Endothelial cell of umbilical vein (primary cell): ENCODE measurements around the gene SPINK5. TPM values are rescaled to one million over a fixed set of nuclear protein-coding genes. Genes with fewer than 3 reads are reported as not detected.

Experiments used
- BruUV-seq: library from RNA; stranded (reverse); fragments of 400-500 nt; replicated peaks from 2 replicates; lab custom pipeline; 2021; lab: Mats Ljungman, UMichigan
- CTCF ChIA-PET: fragments of 300-600, 350-600 bp; sonication (Branson Sonifier 250); formaldehyde crosslinking; loops from one replicate; lab custom pipeline; 2021; ENCODE audit warnings: antibody characterized with exemption, inconsistent platforms; lab: Charles Lee
- POLR2A ChIA-PET: fragments of 300-600, 350-600 bp; sonication (Branson Sonifier 250); formaldehyde crosslinking; loops from one replicate; lab custom pipeline; 2021; ENCODE audit warnings: antibody characterized with exemption, inconsistent platforms; lab: Charles Lee
- DNase-seq: peaks from one replicate; pipeline ENCODE4 v3.0.0-alpha.2; 2011; ENCODE audit warnings: low read depth, low spot score
- FAIRE-seq: peaks from 2 replicates; lab custom pipeline; 2011; peaks lifted over from hg19 to GRCh38; lab: Jason Lieb, UNC
- H2AFZ ChIP-seq: 2 replicates; pipeline ENCODE4 v1.6.0; 2012; ENCODE audit warnings: low read depth, low read length, control low read depth, inconsistent platforms
- H3K27ac ChIP-seq: 2 replicates; pipeline ENCODE4 v1.5.1; 2011; ENCODE audit warnings: low read depth, mild to moderate bottlenecking, control low read depth, low read length, moderate library complexity; ENCODE audit not compliant: insufficient read depth
- H3K27me3 ChIP-seq, 2 experiments: 2 replicates each; pipeline versions ENCODE4 v1.6.0 to v1.6.1; 2011; ENCODE audit warnings: low read length in 2 of 2, mixed read lengths in 1 of 2; ENCODE audit not compliant: control insufficient read depth in 2 of 2, insufficient read depth in 2 of 2
- H3K36me3 ChIP-seq, 2 experiments: 2 replicates in 1 of 2; 3 replicates in 1 of 2; pipeline ENCODE4 v1.5.1; 2011; ENCODE audit warnings: low read length in 2 of 2, mild to moderate bottlenecking in 1 of 2, moderate library complexity in 1 of 2; ENCODE audit not compliant: control insufficient read depth in 2 of 2, insufficient read depth in 2 of 2; ENCODE audit errors: extremely low read depth in 1 of 2
- H3K4me1 ChIP-seq: 3 replicates; pipeline ENCODE4 v1.5.1; 2011; ENCODE audit warnings: mild to moderate bottlenecking, low read length; ENCODE audit not compliant: control insufficient read depth, insufficient read depth; ENCODE audit errors: extremely low read depth
- H3K4me2 ChIP-seq: 2 replicates; pipeline ENCODE4 v1.6.1; 2011; ENCODE audit warnings: low read length, control low read depth, mixed read lengths; ENCODE audit not compliant: insufficient read depth
- H3K4me3 ChIP-seq, 3 experiments: fragments of 200-600 bp in 1 of 3; sonication (generic), shearing (Covaris generic) in 1 of 3; replicated peaks in 1 of 3; 2 replicates each; pipeline ENCODE4 v1.5.1; 2011 to 2016; ENCODE audit warnings: control low read depth in 3 of 3, low read length in 3 of 3, mild to moderate bottlenecking in 2 of 3, inconsistent platforms in 1 of 3, low read depth in 1 of 3, moderate library complexity in 1 of 3; ENCODE audit not compliant: insufficient read depth in 1 of 3
- H3K79me2 ChIP-seq: 2 replicates; pipeline ENCODE4 v1.6.0; 2012; ENCODE audit warnings: low read length, inconsistent platforms; ENCODE audit not compliant: control insufficient read depth, insufficient read depth
- H3K9ac ChIP-seq: replicated peaks from 2 replicates; pipeline ENCODE3; 2011; ENCODE audit warnings: low read length, control low read depth; ENCODE audit not compliant: insufficient read depth; ENCODE audit errors: extremely low read depth
- H3K9me1 ChIP-seq: replicated peaks from 3 replicates; pipeline ENCODE4 v1.6.0; 2011; ENCODE audit warnings: mild to moderate bottlenecking, low read length; ENCODE audit not compliant: control insufficient read depth, insufficient read depth; ENCODE audit errors: extremely low read depth
- H3K9me3 ChIP-seq: replicated peaks from 2 replicates; pipeline ENCODE4 v1.5.1; 2012; ENCODE audit warnings: low read length, inconsistent platforms; ENCODE audit not compliant: control insufficient read depth, insufficient read depth
- H4K20me1 ChIP-seq: replicated peaks from 2 replicates; pipeline ENCODE3; 2011; ENCODE audit warnings: mild to moderate bottlenecking, low read length; ENCODE audit not compliant: control insufficient read depth, insufficient read depth; ENCODE audit errors: extremely low read depth
- EZH2 ChIP-seq: IDR thresholded peaks from 2 replicates; pipeline ENCODE4 v1.6.1; 2012; ENCODE audit warnings: borderline replicate concordance, low read depth, mild to moderate bottlenecking, moderate library complexity, low read length, inconsistent platforms; ENCODE audit not compliant: severe bottlenecking
- FOS ChIP-seq: IDR thresholded peaks from 2 replicates; pipeline ENCODE4 v1.6.1; 2011; ENCODE audit warnings: mild to moderate bottlenecking, low read length, moderate library complexity, borderline replicate concordance; ENCODE audit not compliant: insufficient read depth
- GATA2 ChIP-seq: IDR thresholded peaks from 2 replicates; pipeline ENCODE4 v1.7.0; 2011; ENCODE audit warnings: low read depth, mild to moderate bottlenecking, moderate library complexity, mixed read lengths, low read length; ENCODE audit not compliant: insufficient read length, insufficient read depth
- JUN ChIP-seq: IDR thresholded peaks from 2 replicates; pipeline ENCODE4 v1.6.1; 2011; ENCODE audit warnings: borderline replicate concordance, low read depth; ENCODE audit not compliant: insufficient read length, insufficient read depth
- MAX ChIP-seq: IDR thresholded peaks from 2 replicates; pipeline ENCODE4 v1.6.1; 2011; ENCODE audit not compliant: insufficient read depth, insufficient read length
- MYC ChIP-seq: IDR thresholded peaks from one replicate; pipeline ENCODE4 v1.6.1; 2011; ENCODE audit warnings: mild to moderate bottlenecking, low read depth, low read length
- POLR2A ChIP-seq: IDR thresholded peaks from 2 replicates; pipeline ENCODE4 v1.6.1; 2012; ENCODE audit warnings: low read depth, mild to moderate bottlenecking, control low read depth, low read length
- POLR2AphosphoS5 ChIP-seq: IDR thresholded peaks from 2 replicates; pipeline ENCODE4 v1.6.1; 2012; ENCODE audit warnings: low read depth, mild to moderate bottlenecking, control low read depth, low read length, moderate library complexity; ENCODE audit not compliant: insufficient read depth
- dilution Hi-C: fragments of 300-500 bp; cut with MboI; formaldehyde crosslinking; loops from one replicate; pipeline ENCODE4 v1.15.0; 2019; ENCODE audit warnings: low sequenced_read_pairs; ENCODE audit not compliant: extremely low pct_ligation_motif_present
- intact Hi-C: fragments of 100-400 bp; cut with micrococcal nuclease; formaldehyde crosslinking; loops from one replicate; pipeline ENCODE4 v1.10.0; 2022
- polyA plus RNA-seq, 4 experiments: library from polyadenylated mRNA; depleted of rRNA in 3 of 4; stranded (reverse) in 3 of 4; unstranded in 1 of 4; fragments of >200 nt; gene quantifications; 2 replicates each; pipeline versions ENCODE4 v1.2.1 to v1.2.3, GENCODE V29; 2011 to 2012; ENCODE audit warnings: missing spikeins in 1 of 4
- total RNA-seq: library from RNA; stranded (reverse); gene quantifications from 2 replicates; pipeline ENCODE4 v1.2.3, GENCODE V29; 2021
- TF ChIP-seq, protein P1 (sequence below), 2 donors: IDR thresholded peaks; 1 replicate in 1 of 2; 2 replicates in 1 of 2; pipeline ENCODE4 v1.5.1; 2011; ENCODE audit warnings: low read length in 2 of 2, mild to moderate bottlenecking in 2 of 2, moderate library complexity in 2 of 2, control low read depth in 1 of 2, inconsistent platforms in 1 of 2, low read depth in 1 of 2; ENCODE audit not compliant: insufficient read depth in 1 of 2; ENCODE audit errors: extremely low read depth in 1 of 2

SPINK5 gene
- total and polyA plus RNA-seq, 2 donors (not counting 3 experiments of a cell fraction or from before 2014, with no cell fraction given): 0.12 to 0.91 TPM

- no TSS peak for BruUV-seq
- Histone ChIP-seq H4K20me1 (no peaks in the 10 kb centered on the region), H3K27ac (no peak overlapping the region), H3K9me3 (no peaks in the 10 kb centered on the region), H3K9ac (no peak overlapping the region), H3K4me3 (no peak overlapping the region), H3K9me1 (no peaks in the 10 kb centered on the region), H3K36me3 (no peaks in the 10 kb centered on the region), H3K4me2 (no peak overlapping the region), H3K27me3 (no peaks in the 10 kb centered on the region), H3K79me2 (no peaks in the 10 kb centered on the region), H2AFZ (no peak overlapping the region), H3K4me1 (peaks cover 30% of the 10 kb centered on the region)
- dilution Hi-C loops: no loop called here
- DNase-seq (no peak), FAIRE-seq (no peak)
- intact Hi-C loops: no loop called here
- TF ChIP-seq MYC: no peak
- TF ChIP-seq, protein P1, sequence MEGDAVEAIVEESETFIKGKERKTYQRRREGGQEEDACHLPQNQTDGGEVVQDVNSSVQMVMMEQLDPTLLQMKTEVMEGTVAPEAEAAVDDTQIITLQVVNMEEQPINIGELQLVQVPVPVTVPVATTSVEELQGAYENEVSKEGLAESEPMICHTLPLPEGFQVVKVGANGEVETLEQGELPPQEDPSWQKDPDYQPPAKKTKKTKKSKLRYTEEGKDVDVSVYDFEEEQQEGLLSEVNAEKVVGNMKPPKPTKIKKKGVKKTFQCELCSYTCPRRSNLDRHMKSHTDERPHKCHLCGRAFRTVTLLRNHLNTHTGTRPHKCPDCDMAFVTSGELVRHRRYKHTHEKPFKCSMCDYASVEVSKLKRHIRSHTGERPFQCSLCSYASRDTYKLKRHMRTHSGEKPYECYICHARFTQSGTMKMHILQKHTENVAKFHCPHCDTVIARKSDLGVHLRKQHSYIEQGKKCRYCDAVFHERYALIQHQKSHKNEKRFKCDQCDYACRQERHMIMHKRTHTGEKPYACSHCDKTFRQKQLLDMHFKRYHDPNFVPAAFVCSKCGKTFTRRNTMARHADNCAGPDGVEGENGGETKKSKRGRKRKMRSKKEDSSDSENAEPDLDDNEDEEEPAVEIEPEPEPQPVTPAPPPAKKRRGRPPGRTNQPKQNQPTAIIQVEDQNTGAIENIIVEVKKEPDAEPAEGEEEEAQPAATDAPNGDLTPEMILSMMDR (IDR thresholded peaks at IDR 0.05; ENCODE audit: extremely low read depth in 1 of 2, insufficient read depth in 1 of 2, low read depth in 1 of 2, low read length in 2 of 2): no peak
- TF ChIP-seq MAX: no peak
- no peak for TF ChIP-seq GATA2
- no peak for TF ChIP-seq POLR2AphosphoS5
- ChIA-PET CTCF (no interaction called here), POLR2A (no interaction called here)
Observed at GRCh38 chr5:148094336-148094735, 30.6 kb downstream of the SPINK5 start.

- intact Hi-C loops (no loop called here), dilution Hi-C loops (no loop called here)
- Histone ChIP-seq H3K4me2 (no peak overlapping the region), H3K4me1 (no peaks in the 10 kb centered on the region), H3K9me1 (no peaks in the 10 kb centered on the region), H3K79me2 (no peaks in the 10 kb centered on the region), H3K4me3 (no peak overlapping the region), H2AFZ (no peak overlapping the region), H3K9me3 (no peaks in the 10 kb centered on the region), H3K9ac (no peak overlapping the region), H3K27ac (no peak overlapping the region), H3K27me3 (no peaks in the 10 kb centered on the region), H4K20me1 (no peaks in the 10 kb centered on the region), H3K36me3 (no peaks in the 10 kb centered on the region)
- no TSS peak for BruUV-seq
- no peak for DNase-seq
- TF ChIP-seq POLR2AphosphoS5: no peak
- TF ChIP-seq JUN: no peak
- TF ChIP-seq POLR2A: no peak
- no peak for TF ChIP-seq FOS
- TF ChIP-seq EZH2: no peak
- no peak for TF ChIP-seq GATA2
- TF ChIP-seq, protein P1 (IDR thresholded peaks at IDR 0.05; ENCODE audit: extremely low read depth in 1 of 2, insufficient read depth in 1 of 2, low read depth in 1 of 2, low read length in 2 of 2): no peak
- no peak for TF ChIP-seq MAX
- FAIRE-seq: no peak
- POLR2A ChIA-PET: no interaction called here
- CTCF ChIA-PET: interaction anchor here (1.8 kb wide), 1 partner anchor 148 kb away, joined by 5 read pairs; no protein-coding TSS in a partner anchor
Observed at GRCh38 chr5:148104226-148104625, 40.4 kb downstream of the SPINK5 start.
